Tongue (tissue), 2 donors: Measurements from ENCODE around the gene HPS4. TPM values are rescaled to one million over a fixed set of nuclear protein-coding genes. Genes with fewer than 3 reads are reported as not detected.
"Not testable (repeated sequence)": the region's sequence is repeated elsewhere in the genome, so short reads cannot be mapped to it uniquely, and the experiment has no call there.

Experiments
- DNase-seq: peaks from one replicate; pipeline ENCODE4 v3.0.0-alpha.2; 2015
- total RNA-seq: library from RNA; depleted of rRNA; stranded (reverse); fragments of >200 nt; gene quantifications from one replicate; pipeline ENCODE4 v1.2.3, GENCODE V29; 2014

Gene HPS4
- total RNA-seq, 1 donor from 2014 or later: 27.8 TPM

GRCh38 chr22:26409719-26410335, 73.8 kb downstream of the HPS4 start:
- DNase-seq: peak; percentile 78

GRCh38 chr22:26408562-26409220, 74.9 kb downstream of the HPS4 start:
- DNase-seq: not testable (repeated sequence)

GRCh38 chr22:26406118-26406517, 77.5 kb downstream of the HPS4 start:
- DNase-seq: peak; percentile 28

GRCh38 chr22:26404851-26405421, 78.6 kb downstream of the HPS4 start:
- peak; percentile 45 for DNase-seq

GRCh38 chr22:26401726-26402125, 81.9 kb downstream of the HPS4 start:
- no peak for DNase-seq

Other genes with a start within 250 kb of the HPS4 start
- gene ASPHD2, start 54.5 kb downstream of the HPS4 start, total RNA-seq: 0.41 TPM
- 16.5 TPM for gene SRRD, start 94 bp upstream of the HPS4 start, total RNA-seq
- 28.4 TPM for gene TFIP11, start 28.7 kb upstream of the HPS4 start, total RNA-seq
- 13.1 TPM for gene TPST2, start 106.3 kb upstream of the HPS4 start, total RNA-seq
- gene CRYBB1, start 134.2 kb upstream of the HPS4 start, total RNA-seq: not detected
- gene CRYBA4, start 138.2 kb upstream of the HPS4 start, total RNA-seq: not detected
- gene MIAT, start 173.8 kb upstream of the HPS4 start, total RNA-seq: 1.1 TPM